HG02798 (cell line): Measurements from ENCODE around the gene PAK4.
"Not testable (repeated sequence)": the region's sequence is repeated elsewhere in the genome, so short reads cannot be mapped to it uniquely, and the experiment has no call there.

Source experiments
- ATAC-seq: cut with Tn5 transposase; IDR thresholded peaks from one replicate; pipeline ENCODE4 v1.9.1; 2021; ENCODE audit warnings: mild to moderate bottlenecking; ENCODE audit not compliant: unreplicated experiment, poor library complexity

The PAK4 gene

GRCh38 chr19:39125554-39126311 lies at the start of gene PAK4:
Gene PAK4, plus strand, starts transcription at chr19:39125786. Its CDS starts 43,768 bp downstream, at chr19:39169554.
- ATAC-seq, result peak; percentile 98

- no peak for ATAC-seq
Measured at GRCh38 chr19:39077323-39077722, 48.3 kb upstream of the PAK4 start.

- no peak for ATAC-seq
Measured at GRCh38 chr19:39078436-39079200, 47.0 kb upstream of the PAK4 start.

- no peak for ATAC-seq
Measured at GRCh38 chr19:39080431-39080830, 45.2 kb upstream of the PAK4 start.

- no peak for ATAC-seq
Measured at GRCh38 chr19:39082167-39082566, 43.4 kb upstream of the PAK4 start.

- no peak for ATAC-seq
Measured at GRCh38 chr19:39082745-39083598, 42.6 kb upstream of the PAK4 start.

GRCh38 chr19:39083599-39083982 lies 42.0 kb upstream of the PAK4 start:
- no peak for ATAC-seq

- ATAC-seq, result no peak
Measured at GRCh38 chr19:39083983-39084731, 41.4 kb upstream of the PAK4 start, which contains the start of gene ACP7. Gene ACP7, plus strand, starts transcription at chr19:39084368. Its CDS starts 902 bp downstream, at chr19:39085270.

- ATAC-seq, result no peak
Measured at GRCh38 chr19:39084732-39085080, 40.9 kb upstream of the PAK4 start.

GRCh38 chr19:39085392-39085791 lies 40.2 kb upstream of the PAK4 start:
- no peak for ATAC-seq

GRCh38 chr19:39086386-39086785 lies 39.2 kb upstream of the PAK4 start:
- ATAC-seq, result no peak

GRCh38 chr19:39087907-39088686 lies 37.5 kb upstream of the PAK4 start:
- ATAC-seq, result no peak

- not testable (repeated sequence) for ATAC-seq
Measured at GRCh38 chr19:39090016-39090415, 35.6 kb upstream of the PAK4 start.

GRCh38 chr19:39090881-39091280 lies 34.7 kb upstream of the PAK4 start:
- no peak for ATAC-seq

- not testable (repeated sequence) for ATAC-seq
Measured at GRCh38 chr19:39095799-39096540, 29.6 kb upstream of the PAK4 start.

- no peak for ATAC-seq
Measured at GRCh38 chr19:39097299-39097698, 28.3 kb upstream of the PAK4 start.

GRCh38 chr19:39097721-39098120 lies 27.9 kb upstream of the PAK4 start:
- no peak for ATAC-seq

- no peak for ATAC-seq
Measured at GRCh38 chr19:39098365-39099269, 27.0 kb upstream of the PAK4 start.
